ENCODE data around the gene FGGY.

DNA sequence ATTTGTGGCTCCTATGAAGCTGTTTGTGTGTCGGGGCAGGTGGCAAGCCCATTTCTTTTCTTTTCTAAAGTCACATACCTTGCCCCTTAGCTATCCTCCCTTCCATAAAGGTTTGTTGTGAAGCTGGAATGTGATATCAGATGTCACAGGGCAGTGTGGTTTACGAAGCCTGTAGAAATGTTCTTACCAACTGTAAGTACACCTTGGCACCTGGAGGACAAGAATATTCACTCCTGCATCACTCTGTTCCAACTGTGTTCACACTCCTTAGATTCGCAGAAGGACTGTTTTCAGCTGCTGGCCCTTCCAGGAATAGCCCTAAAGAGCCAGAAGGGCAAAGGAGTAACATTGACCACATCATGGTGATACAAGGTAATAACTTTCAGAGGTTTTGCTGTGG, 176.9 kb downstream of the FGGY start:
- TF ChIP-seq, protein P1, sequence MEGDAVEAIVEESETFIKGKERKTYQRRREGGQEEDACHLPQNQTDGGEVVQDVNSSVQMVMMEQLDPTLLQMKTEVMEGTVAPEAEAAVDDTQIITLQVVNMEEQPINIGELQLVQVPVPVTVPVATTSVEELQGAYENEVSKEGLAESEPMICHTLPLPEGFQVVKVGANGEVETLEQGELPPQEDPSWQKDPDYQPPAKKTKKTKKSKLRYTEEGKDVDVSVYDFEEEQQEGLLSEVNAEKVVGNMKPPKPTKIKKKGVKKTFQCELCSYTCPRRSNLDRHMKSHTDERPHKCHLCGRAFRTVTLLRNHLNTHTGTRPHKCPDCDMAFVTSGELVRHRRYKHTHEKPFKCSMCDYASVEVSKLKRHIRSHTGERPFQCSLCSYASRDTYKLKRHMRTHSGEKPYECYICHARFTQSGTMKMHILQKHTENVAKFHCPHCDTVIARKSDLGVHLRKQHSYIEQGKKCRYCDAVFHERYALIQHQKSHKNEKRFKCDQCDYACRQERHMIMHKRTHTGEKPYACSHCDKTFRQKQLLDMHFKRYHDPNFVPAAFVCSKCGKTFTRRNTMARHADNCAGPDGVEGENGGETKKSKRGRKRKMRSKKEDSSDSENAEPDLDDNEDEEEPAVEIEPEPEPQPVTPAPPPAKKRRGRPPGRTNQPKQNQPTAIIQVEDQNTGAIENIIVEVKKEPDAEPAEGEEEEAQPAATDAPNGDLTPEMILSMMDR (IDR thresholded peaks at IDR 0.05; ENCODE audit: insufficient read depth, low read length, poor library complexity, severe bottlenecking) = no peak
- no peak for TF ChIP-seq EZH2phosphoT487 (conservative IDR thresholded peaks at IDR 0.05; ENCODE audit: low read length)
